DMS153 (cell line): ENCODE data around the gene ZIC1.

Experiments
- DNase-seq: peaks from one replicate; lab custom pipeline; 2025; lab: John Stamatoyannopoulos, UW

The ZIC1 gene

GRCh38 chr3:147395899-147396711, 13.1 kb upstream of the ZIC1 start:
- no peak for DNase-seq

GRCh38 chr3:147396712-147397046, 12.5 kb upstream of the ZIC1 start:
- DNase-seq = no peak

GRCh38 chr3:147397155-147397874, 11.8 kb upstream of the ZIC1 start:
- DNase-seq = no peak

GRCh38 chr3:147397875-147398812, 11.0 kb upstream of the ZIC1 start:
- DNase-seq = no peak

- no peak for DNase-seq
Observed at GRCh38 chr3:147398813-147399534, 10.2 kb upstream of the ZIC1 start.

GRCh38 chr3:147400111-147400510, 9.1 kb upstream of the ZIC1 start:
- DNase-seq = no peak

- no peak for DNase-seq
Observed at GRCh38 chr3:147400999-147401398, 8.2 kb upstream of the ZIC1 start.

GRCh38 chr3:147401421-147401820, 7.7 kb upstream of the ZIC1 start:
- no peak for DNase-seq

- DNase-seq = no peak
Observed at GRCh38 chr3:147402159-147402558, 7.0 kb upstream of the ZIC1 start.

- DNase-seq = no peak
Observed at GRCh38 chr3:147403511-147403910, 5.7 kb upstream of the ZIC1 start.

GRCh38 chr3:147404000-147404799, 5.0 kb upstream of the ZIC1 start:
- no peak for DNase-seq

- no peak for DNase-seq
Observed at GRCh38 chr3:147404800-147405230, 4.3 kb upstream of the ZIC1 start.

- DNase-seq = no peak
Observed at GRCh38 chr3:147405231-147406027, 3.7 kb upstream of the ZIC1 start.

- no peak for DNase-seq
Observed at GRCh38 chr3:147406028-147406931, 2.9 kb upstream of the ZIC1 start, which contains the start of gene ZIC4. ZIC4 (minus strand) TSS chr3:147406543; CDS start chr3:147402797, 3,746 bp downstream.

GRCh38 chr3:147407114-147407497, 2.1 kb upstream of the ZIC1 start:
- DNase-seq = no peak

GRCh38 chr3:147407498-147408187, 1.5 kb upstream of the ZIC1 start:
- DNase-seq = no peak

GRCh38 chr3:147408188-147409100, 721 bp upstream of the ZIC1 start:
- no peak for DNase-seq
